ENCODE measurements around the gene DOCK1.

The DOCK1 gene

DNA sequence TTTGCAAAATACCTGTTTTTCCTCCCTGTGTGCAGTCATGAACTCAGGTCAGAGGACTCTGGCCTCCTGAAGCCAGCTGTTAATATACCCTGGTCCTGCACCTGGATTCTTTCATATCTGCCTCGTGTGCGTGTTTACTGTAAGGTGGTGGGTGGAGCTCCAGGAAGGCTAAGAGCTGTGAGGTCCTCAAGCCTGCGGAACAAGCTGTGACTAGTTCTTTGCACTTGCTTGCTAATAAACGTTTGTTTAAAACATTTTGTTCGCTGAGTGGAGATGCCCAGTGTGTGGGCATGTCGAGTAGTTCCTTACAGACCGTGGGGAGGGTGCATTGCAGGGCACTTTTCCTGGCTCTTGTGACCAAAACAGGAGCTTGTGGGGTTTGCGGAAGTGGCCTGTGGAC lies 139.0 kb downstream of the DOCK1 start:
- no peak for DNase-seq

DNA sequence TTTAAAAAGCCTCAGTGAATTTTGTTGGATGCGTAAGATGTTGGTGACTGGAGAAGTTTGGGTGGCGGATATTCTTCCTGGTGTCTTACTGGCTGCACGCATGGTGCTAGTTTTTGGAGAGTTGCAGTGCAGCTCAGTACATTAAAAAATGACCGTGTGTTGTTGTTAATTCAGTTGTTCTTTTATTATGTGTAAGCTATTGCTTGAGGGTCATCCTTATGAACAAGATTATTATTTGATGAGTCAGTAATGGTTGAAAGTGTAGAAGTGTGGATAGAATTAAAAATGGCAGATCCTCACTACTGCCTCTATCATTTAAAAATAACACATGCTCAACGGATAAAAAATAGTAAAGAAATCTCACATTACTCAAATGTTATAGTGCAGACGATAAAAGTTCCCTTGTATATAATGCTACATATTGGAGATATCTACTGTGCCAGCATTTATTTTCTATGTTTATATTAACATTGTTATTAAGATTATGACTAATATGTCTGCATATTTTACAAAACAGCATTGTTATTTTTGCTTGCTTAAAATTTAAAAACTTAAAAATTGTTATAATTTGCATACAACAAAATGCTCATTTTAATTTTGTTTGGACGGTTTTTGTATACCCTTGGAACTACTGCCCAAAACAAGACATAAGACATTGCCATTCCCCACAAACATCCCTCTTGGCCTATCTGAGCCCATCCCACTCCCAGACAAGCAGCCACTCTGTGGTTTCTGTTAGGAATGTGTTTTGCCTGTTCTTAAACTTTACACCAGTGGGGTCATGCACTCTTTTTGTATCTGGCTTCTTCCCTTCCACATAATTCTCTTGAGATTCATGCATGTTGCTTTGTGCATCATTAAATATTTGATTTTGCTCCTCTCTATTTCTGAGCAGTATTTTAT lies 142.0 kb downstream of the DOCK1 start:
- no peak for DNase-seq

DNA sequence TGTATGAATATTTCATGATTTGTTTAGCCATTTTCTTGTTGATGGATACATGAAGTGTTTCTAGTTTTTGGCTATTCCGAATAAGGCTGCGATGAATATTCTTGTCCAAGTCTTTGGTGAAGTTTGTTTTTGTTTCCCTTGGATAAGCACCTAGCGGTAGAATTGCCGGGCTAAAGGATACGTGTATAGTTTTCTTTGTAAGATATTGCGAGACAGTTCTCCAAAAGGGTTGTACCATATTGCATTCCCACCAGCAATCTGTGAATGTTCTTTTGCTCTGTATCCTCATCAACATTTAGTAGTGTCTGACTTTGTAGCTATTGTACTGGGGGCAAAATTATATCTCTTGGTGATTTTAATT lies 142.6 kb downstream of the DOCK1 start:
- no peak for DNase-seq

DNA sequence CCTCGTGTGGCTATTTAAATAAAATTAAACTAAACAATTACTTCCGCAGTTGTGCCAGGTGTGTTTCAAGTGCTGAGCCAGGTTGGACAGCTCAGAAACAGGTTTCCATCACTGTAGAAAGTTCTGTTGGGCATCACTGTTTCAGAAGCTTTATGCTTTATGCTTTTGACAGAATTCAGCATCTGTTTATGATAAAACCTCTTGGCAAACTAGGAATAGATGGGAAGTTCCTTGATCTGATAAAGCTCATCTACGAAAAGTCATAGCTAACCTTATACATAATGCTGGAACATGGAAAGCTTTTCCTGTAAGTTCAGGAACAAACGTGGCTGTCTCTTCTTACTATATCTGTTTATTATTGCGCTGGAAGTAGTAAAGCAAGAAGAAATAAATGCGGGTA lies 143.4 kb downstream of the DOCK1 start:
- no peak for DNase-seq

DNA sequence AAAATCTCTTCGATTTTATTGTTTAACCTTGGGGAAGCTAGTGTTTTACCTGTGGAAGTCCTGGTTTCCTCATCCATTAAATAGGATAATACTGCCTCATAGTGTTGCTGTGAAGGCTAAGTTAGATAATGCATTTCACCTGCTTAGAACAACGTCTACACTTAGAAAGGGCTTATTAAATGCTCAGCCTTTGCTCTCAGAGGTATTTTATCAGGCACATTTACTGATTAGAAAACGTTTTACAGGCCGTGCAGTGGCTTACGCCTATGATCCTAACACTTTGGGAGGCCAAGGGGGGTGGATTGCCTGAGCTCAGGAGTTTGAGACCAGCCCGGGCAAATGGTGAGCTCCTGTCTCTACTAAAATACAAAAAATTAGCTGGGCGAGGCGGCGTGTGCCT lies 146.8 kb downstream of the DOCK1 start:
- DNase-seq, result no peak

DNA sequence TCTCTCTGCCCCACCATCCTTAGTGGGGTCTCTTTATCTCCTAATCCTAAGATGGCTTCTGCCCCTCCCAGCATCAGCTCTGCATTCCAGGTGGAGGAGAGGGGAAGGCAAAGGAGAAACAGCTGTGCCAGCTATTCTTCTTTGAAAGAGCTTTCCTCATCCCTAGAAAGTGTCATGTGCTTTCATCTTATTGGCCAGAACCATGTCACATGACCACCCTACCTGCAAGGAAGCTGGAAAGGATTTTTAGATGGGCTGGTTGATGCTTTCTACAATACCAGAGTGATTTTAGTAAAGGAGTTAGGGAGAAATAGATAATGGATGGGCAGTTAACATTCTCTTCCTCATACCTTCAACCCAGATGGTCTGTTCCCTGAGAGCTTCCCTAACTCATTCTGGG lies 150.0 kb downstream of the DOCK1 start:
- no peak for DNase-seq

DNA sequence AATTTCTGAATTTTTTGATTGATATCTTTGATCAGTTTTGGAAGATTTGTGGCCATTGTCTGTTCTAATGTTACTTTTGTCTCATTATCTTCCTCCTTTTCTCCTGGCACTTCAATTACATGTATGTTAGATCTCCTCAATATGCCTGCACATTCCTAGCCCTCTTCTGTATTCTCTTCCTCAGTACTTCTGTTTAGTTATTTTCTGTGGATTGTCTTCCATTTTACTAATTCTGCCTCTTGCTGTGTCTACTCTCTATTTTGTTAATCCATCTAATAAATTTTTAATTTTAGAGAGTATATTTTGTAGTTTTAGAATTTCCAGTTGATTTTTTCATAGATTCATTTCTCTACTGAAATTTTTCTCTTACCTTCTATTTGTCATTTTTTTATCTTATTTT lies 154.1 kb downstream of the DOCK1 start:
- DNase-seq, result no peak

DNA sequence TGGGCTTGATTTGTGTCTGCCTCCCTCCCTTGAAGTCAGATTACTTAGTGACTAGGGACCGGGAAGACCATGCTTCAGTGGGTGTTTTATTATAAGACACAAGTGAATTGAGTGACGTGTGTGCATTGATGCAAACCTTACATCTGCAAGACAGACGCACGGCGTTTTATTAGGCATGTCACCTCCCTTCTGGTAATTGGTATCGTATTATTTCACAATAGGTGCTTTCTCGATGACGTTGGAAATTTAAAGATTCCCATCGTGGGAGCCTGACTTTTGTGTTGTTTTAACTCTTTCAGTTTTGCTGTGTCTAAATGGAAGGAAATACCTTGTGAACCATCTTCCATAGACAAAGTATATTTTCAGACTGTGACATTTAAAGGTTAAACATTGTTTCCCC lies 158.5 kb downstream of the DOCK1 start:
- DNase-seq, result no peak

DNA sequence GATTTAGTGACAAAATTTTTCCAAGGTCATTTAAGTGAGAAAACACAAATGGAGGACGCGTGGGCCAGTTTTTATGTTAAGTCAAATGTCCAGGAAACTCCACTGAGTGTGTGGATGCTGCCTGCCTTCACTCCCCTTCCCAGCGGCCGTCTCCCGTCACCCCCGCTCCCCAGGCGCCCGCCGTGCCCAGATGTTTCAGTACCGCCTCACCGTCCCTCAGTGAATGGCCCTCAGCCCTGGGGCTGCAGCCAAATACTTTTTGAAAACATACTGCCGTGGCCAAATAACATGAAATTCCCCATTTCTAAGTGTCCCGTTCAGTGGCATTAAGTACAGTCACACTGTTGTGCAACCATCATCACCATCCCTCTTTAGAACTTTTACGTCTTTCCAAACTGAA lies 159.2 kb downstream of the DOCK1 start:
- no peak for DNase-seq

DNA sequence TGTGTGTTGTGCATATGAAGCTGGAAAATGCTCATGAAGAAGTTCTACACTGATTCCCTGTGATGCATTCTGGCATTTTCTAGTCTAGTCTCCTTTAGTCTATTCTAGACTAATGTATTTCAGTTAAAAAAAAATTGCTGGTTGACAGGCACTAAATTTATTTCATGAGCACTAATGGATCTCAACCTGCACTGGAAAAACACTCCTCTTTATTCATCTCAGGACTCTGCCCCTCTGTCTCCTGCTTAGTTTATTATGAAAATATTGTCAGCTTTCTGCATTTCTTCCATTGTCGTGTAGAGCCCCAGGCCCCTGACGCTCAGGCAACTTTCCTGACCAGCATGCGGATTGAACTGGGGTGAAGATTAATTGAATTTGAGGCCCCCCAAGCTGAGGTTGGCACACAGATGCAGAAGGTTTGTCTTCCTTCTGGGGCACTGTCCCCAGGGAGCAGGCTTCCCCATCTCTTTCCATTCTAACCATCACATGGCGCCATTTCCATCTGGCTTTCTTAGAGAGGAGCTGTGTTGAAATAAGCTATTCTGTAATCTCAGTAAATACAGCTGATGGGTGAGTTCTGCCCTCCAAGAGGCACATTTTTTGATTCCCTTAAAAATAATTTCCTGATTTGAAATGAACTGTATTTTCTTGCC lies 162.4 kb downstream of the DOCK1 start:
- DNase-seq, result no peak

DNA sequence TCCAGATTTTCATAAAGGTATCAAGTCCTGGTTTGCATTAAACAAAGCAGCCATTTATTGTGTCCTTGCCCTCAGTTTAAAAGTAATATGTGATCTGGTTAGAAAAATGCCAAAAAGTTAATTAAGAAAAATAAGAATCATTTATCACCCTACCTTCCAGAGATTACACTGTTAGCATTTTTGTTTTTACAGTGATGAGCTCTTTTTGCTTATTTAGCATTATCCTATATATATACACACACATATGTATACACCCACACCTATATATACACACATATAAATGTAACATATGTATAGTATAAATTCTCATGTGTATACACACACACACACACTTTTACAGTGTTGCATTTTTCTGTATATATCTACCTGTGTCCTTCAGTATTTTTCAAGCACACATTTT lies 163.3 kb downstream of the DOCK1 start:
- DNase-seq, result no peak

DNA sequence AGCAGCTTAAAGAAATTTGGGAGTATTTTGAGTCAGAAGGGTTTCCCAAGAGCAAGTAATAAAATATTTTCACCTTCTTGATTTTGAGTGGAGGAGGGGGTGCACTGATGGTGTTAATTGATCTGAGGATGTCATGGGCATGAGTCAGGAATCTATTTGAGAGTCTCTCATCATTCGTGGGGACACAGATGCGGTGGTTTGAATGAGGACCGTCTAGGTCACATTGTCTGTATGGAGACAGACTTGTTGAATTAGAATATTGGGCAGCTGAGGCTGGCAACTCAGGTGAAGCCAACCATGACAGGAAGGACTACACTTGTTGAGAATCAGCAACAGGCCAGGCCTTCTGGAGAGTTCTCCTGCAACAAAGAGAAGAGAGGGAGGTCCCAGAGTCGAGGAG lies 164.2 kb downstream of the DOCK1 start:
- DNase-seq, result no peak

DNA sequence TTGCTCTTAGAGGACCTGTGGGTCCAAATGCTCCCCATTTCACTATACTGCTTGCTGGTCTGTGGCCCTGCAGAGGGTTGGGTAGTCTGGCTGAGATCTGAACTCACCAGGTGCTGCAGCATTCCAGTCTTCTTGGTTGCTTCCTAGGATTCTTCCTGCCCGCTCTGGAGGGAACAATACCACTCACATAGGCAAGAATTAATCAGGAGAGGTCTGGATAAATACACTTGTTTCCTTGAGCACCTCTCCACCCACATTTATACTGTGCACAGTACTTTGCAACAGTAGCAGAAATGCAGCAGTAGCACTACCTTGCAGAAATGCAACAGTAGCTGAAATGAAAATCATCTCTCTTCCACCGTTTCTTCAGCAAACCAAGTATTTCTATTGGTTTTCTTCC lies 165.9 kb downstream of the DOCK1 start:
- no peak for DNase-seq

DNA sequence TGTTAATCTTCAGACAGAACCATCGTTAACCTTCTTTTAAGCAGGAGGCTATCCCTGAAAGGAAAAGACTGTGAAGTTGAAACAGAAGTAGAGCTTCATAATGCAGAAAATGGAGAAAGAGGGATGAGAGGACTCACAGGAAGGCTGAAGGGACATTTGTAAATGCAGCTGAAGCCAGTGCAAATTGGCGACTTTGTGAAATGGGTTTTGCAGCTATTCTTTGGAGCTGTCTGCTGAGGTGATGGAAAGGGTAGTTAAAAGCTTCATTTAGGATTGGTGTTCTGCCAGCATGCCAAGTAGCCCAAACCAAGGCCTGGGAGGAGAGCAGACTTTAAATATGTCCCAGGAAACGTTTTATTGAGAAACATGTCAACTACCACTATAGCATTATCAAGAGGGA lies 168.4 kb downstream of the DOCK1 start:
- no peak for DNase-seq

DNA sequence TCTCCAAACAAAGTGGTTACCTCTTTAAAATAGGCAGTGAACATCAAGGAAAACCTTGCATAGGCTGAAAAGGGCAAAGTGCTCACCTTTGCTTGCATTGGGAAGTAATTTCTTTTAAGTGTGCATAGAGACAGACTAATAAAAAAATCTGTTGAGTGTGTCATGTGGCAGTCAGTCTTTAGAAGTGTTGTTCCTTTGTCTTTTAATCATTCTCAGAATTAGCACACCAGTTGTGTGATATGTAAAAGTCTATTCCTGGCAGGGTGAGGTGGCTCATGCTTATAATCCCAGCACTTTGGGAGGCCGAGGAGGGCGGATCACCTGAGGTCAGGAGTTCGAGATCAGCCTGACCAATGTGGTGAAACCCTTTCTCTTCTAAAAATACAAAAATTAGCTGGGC lies 174.2 kb downstream of the DOCK1 start:
- DNase-seq, result no peak

DNA sequence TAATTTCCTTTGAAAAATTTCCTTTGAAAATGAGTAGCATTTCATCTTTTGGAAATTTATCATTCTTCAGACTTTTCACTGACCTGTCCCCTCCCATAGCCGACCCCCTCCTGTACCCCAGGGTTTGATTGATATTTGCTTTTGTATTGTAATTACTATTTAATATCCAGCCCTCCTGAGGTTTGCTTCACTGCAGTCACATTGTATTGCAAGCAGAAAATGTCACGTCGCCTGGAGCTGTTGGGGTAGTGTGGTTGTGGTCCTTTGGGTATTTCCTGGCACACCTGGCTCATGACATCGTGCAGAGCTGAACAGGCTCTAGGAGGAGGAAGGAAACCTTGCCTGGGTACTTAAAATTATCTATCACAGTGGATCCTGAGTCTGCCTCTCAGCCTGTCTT lies 175.1 kb downstream of the DOCK1 start:
- peak in 1 of 2 experiments; percentile 16 for DNase-seq

DNA sequence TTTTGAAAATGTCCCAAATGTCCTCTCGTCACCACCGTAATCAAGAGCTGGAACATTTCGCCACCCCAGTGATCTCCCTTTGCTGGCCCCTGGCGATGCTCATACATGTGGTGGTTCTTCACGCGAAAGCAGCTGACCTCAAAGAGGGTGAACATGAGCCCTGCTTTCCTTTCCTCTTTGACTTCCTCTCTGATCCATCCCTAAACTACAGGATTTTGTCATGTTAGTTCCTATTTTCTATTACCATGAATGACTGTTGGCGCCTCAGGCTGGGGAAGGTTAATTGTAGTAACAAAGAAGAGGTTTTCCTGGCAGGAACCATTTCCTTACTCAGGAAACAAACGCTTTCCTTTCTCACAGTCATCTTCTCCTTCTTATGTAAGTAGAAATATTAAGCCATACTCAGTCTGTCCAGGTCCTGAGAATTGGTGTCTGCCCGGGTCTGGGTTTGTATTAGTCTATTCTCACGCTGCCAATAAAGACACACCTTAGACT lies 176.7 kb downstream of the DOCK1 start:
- no peak for DNase-seq

DNA sequence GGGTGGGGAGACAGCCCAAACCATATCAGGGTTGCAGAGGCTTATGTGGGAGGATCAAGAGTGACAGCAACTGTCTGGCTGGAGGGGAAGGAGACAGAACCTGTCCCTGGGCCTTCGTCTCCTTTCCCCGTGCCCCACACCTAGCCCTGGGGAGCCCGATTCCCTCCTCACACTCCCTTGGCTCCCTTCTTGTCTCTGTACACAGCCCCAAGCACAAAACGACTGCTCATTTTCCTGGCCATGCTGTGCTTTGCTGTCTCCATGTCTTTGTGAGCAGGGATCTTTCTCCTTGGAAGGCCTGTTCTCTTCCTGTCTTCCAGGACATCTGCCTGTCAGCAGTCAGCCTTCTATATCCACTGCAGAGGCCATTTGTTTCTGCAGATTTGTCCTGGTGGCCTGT lies 177.4 kb downstream of the DOCK1 start:
- DNase-seq, result no peak

DNA sequence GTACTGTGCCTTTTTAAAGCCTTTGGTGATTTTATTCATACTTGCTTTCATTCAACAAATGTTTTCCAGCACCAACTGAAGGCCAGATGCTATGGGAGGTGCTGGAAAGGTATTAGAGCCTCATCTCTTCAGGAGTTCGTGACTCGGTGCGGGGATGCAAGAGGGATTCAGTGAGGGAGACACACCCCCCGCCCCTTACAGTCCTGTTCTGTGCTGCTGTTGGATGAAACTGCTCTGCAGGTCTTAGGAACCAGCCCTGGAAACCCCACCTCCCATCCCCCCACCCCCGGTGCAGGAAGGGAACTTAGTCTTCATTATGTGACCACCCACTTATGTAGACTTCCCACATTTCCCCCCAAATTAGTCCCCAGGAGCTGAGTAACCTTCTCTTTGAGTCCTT lies 180.7 kb downstream of the DOCK1 start:
- DNase-seq, result no peak

DNA sequence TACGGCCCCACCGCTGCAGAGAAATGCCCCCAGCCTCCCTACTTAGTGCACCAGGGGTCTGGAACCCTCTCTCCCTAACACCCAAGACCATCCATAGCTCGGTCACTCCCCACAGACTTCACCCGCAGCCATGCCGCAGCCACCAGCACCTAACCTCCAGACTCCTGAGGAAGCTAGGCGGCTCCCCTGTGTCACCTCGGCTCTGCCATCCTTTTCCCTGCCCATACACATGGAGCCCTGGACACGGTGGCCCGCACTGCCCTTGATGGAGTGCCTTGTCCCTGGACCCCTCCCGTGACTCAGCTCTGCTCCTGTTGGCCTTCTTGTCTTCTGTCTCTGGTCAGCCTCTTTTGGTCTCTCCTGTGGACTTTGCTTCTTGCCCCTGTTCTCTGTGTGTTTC lies 183.7 kb downstream of the DOCK1 start:
- DNase-seq, result no peak

DNA sequence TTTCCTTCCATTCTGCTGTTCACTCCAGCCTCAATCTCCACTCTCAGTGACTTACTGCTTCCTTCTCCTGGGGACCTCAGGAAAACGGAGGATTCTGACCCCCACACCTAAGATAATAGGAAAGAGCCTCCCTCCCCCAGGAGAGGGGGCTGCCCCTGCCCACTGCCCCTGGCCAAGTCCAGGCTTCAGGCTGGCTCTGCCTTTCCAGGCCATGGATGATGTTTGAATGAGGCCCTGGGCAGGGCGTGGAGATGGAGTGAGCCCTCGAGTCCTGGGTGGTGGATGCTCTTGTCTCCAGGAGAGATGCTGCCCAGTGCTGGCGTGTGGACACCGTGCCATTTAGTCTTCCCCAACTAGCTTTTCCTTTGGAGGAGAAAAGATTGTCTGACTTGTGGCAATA lies 184.2 kb downstream of the DOCK1 start:
- no peak for DNase-seq

DNA sequence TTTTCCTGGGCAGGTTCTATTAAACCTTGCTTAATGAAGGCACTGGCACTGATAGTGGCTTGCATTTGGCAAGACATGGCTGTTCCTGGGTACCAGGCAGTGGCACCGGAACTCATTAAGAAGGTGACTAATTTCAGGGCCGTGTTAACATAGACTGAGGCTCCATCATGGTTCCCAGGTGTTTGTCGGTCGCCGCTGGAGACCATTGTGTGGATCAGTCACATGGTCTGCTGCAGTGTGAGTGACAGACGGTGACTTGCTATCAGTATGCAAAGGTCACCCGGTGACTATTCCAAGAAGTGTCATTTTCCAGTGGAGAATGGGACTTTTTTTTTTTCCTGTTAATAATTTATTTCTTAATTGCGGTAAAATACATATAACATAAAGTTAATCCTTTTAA lies 184.9 kb downstream of the DOCK1 start:
- no peak for DNase-seq

DNA sequence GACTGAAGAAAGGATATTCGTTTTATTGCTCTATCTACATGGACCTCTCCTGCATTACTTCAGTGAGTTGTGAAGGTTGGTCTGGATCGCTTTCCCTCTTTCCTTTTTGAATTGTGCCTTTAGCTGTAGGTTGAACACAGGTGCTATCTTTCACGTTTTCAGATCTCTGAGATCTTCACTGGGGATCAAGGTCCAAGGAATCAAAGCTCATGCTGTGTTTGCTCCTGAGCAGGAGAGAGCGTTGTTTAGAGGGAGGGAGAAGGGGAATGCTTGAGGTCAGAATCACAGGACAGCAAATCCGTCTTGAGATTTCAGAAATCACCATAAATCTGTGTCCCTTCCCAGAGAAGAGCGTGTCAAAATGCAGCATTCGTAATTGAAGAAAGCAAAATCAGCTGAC lies 186.1 kb downstream of the DOCK1 start:
- no peak for DNase-seq

DNA sequence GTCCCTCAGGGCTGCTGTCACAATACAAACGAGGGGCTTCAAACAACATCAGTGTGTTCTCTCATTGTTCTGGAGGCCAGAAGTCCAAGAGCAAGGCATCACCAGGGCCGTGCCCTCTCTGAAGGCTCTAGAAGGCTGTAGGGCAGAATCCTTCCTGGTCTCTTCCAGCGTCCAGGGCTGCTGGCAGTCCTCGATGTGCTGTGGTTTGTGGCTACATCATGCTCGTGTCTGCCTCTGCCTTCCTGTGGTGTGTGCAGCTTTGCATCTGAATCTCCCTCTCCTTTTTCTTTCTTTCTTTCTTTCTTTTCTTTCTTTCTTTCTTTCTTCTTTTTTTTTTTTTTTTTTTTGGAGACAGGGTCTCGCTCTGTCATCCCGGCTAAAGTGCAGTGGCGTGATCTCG lies 187.7 kb downstream of the DOCK1 start:
- DNase-seq, result no peak

DNA sequence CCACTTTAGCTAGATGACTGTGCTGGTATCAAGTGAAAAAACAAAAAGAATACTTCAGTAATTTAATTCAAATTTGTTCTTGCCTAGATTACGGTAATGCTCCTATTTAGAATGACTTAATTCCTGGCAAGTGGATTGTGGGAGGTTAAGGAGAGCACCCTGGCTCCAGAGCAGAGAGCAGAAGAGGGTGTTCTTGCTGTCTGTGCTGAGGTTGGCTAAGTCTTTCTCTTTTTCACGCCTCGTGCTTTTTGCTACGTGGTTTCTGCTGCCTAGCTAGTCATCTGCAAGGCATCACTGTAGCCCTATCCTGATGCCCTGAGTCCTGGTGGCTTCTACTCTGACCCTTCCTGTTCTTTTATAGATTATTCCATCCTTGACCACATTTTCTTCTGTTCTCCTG lies 189.8 kb downstream of the DOCK1 start:
- no peak for DNase-seq
